HL-60 (cell line): Measurements from ENCODE around the gene NAA38.

Experiments used
- DNase-seq, 2 experiments: peaks; one replicate each; pipeline ENCODE4 v3.0.0-alpha.2; 2010 to 2020; ENCODE audit warnings: low read depth in 1 of 2, low spot score in 1 of 2
- H3K27ac ChIP-seq: fragments of 250-450 bp; sonication (Bioruptor Pico); replicated peaks from 2 replicates; pipeline ENCODE4 v1.5.1; 2020; ENCODE audit warnings: mild to moderate bottlenecking, moderate library complexity
- H3K27me3 ChIP-seq: fragments of 250-450 bp; sonication (Bioruptor Pico); 2 replicates; pipeline ENCODE4 v1.5.1; 2021; ENCODE audit warnings: mild to moderate bottlenecking, moderate library complexity; ENCODE audit not compliant: insufficient read depth, poor library complexity, severe bottlenecking
- H3K4me3 ChIP-seq: replicated peaks from 2 replicates; pipeline ENCODE4 v1.5.1; 2011; ENCODE audit warnings: mild to moderate bottlenecking, control low read depth, low read length; ENCODE audit not compliant: insufficient read depth
- CTCF ChIP-seq: IDR thresholded peaks from one replicate; pipeline ENCODE4 v1.5.1; 2011; ENCODE audit warnings: low read length, control low read depth, inconsistent platforms; ENCODE audit not compliant: insufficient read depth
- GABPA ChIP-seq: IDR thresholded peaks from 2 replicates; pipeline ENCODE4 v1.6.1; 2012; ENCODE audit warnings: low read depth
- POLR2AphosphoS5 ChIP-seq: IDR thresholded peaks from 2 replicates; pipeline ENCODE4 v1.6.1; 2012; ENCODE audit warnings: low read depth
- REST ChIP-seq: IDR thresholded peaks from 2 replicates; pipeline ENCODE4 v1.6.1; 2012; ENCODE audit warnings: low read depth; ENCODE audit not compliant: insufficient replicate concordance
- SPI1 ChIP-seq: IDR thresholded peaks from 2 replicates; pipeline ENCODE4 v1.6.1; 2012; ENCODE audit warnings: low read depth, mild to moderate bottlenecking, borderline replicate concordance

The NAA38 gene

DNA sequence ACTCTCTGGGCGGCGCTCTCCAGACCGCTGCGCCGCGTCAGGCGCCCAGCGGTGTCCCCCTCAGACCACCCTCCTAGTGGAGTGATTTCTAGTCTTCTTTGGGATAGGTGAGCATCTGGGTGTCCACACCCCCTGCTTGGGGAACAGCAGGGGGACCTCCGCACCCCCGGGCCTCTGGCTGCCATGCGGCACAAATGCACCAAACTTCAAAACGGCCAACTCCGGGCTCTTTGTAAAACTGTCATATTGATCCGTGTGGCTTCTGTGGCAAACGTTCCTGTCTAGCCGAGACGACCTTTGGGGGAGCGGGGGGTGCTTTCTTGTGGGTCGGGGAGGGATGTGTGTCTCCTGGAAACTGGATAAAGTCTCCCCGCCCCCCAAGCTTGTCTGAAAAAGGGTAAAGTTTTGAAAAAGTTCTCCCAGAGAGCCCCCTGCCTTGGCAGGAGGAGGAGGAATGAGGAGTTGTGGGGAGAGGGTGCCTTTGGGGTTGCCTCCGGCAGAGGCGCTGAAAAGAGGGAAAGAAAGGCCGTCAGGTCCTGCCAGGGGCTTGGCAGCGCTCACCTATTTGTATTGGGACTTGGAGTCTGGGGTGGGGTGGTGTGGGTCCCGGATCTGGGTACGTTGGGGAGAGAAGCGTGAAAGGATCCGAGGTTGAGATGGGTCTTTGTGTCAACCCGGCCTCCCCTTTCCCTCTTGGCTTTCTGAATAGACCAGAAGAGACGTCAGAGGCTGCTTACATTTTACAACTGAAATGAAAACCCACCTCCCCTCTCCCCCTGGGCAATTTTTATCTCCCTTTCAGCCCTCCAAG is 29.1 kb upstream of the NAA38 start:
- peak overlapping the region; percentile 57 for H3K4me3 ChIP-seq
- peak overlapping the region; percentile 92 for H3K27ac ChIP-seq
- TF ChIP-seq POLR2AphosphoS5 (no peak), SPI1 (no peak), REST (no peak), CTCF (no peak), GABPA (no peak)
- no peak for DNase-seq
- no peaks in the 10 kb centered on the region for H3K27me3 ChIP-seq

GRCh38 chr17:7885367-7886226 is 28.2 kb upstream of the NAA38 start:
- H3K27ac ChIP-seq, result peak overlapping the region; percentile 92
- H3K27me3 ChIP-seq, result no peaks in the 10 kb centered on the region
- TF ChIP-seq POLR2AphosphoS5, result no peak
- TF ChIP-seq REST, result no peak
- TF ChIP-seq SPI1, result no peak
- no peak for TF ChIP-seq GABPA
- no peak for TF ChIP-seq CTCF
- DNase-seq, result peak in 1 of 2 experiments; percentile 21
- H3K4me3 ChIP-seq, result peak overlapping the region; percentile 57

DNA sequence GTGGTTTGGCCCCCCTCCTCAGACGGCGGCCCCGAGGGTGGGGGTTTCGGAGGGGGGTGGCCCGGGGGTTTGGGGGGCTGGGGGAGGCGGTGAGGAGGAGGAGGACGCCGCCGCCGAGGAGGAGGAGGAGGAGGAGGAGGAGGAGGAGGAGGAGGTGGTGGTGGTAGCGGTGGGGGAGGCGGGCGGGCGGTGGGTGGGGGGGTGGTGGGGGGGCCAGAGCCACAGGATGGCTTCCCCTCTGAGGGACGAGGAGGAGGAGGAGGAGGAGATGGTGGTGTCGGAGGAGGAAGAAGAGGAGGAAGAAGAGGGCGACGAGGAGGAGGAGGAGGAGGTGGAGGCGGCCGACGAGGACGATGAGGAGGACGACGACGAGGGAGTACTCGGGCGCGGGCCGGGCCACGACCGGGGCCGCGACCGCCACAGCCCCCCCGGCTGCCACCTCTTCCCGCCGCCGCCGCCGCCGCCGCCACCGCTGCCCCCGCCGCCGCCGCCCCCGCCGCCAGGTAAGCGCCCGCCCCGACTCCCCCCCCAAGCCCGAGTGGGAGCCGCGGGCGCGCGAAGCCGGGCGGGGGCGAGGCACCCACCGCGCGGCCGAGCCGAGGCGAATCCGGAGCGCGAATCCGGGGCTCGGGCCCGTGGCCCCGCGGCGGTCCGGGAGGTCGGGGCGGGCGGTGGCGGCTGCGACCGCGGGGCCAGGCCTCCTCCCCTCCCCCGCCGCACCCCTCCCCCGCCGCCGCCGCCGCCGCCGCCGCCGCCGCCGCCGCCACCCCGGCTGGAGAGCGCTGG is 27.4 kb upstream of the NAA38 start:
- Histone ChIP-seq H3K27ac (peak overlapping the region; percentile 92), H3K4me3 (peak overlapping the region; percentile 38), H3K27me3 (no peaks in the 10 kb centered on the region)
- DNase-seq, result peak in 1 of 2 experiments; percentile 9
- TF ChIP-seq CTCF, result no peak
- no peak for TF ChIP-seq POLR2AphosphoS5
